HCT116 (cell line): ENCODE data around the gene CCDC102B.

Experiments
- CTCF ChIP-seq, 3 experiments: fragments of 200-600 bp in 1 of 3; sonication (generic) in 1 of 3; IDR thresholded peaks in 2 of 3; conservative IDR thresholded peaks in 1 of 3; 2 replicates each; pipeline ENCODE4 v1.5.1; 2012 to 2017; ENCODE audit warnings: low read depth in 2 of 3, low read length in 2 of 3, antibody characterized with exemption in 1 of 3, borderline replicate concordance in 1 of 3, control low read depth in 1 of 3, mild to moderate bottlenecking in 1 of 3, mixed read lengths in 1 of 3, mixed run types in 1 of 3, moderate library complexity in 1 of 3; ENCODE audit not compliant: insufficient read depth in 1 of 3
- EGR1 ChIP-seq: IDR thresholded peaks from 2 replicates; pipeline ENCODE4 v1.6.1; 2012; ENCODE audit warnings: low read depth
- EZH2 ChIP-seq: fragments of 200-600 bp; sonication (generic); IDR thresholded peaks from 2 replicates; pipeline ENCODE4 v1.6.1; 2017; ENCODE audit warnings: antibody characterized with exemption, mixed run types
- POLR2A ChIP-seq: IDR thresholded peaks from 2 replicates; pipeline ENCODE4 v1.7.0; 2011; ENCODE audit warnings: borderline replicate concordance; ENCODE audit not compliant: insufficient read depth, insufficient read length; ENCODE audit errors: extremely low read depth
- POLR2AphosphoS5 ChIP-seq: IDR thresholded peaks from 2 replicates; pipeline ENCODE4 v1.6.1; 2011; ENCODE audit warnings: mild to moderate bottlenecking, low read depth, low read length, moderate library complexity
- REST ChIP-seq: IDR thresholded peaks from 2 replicates; pipeline ENCODE4 v1.6.1; 2012; ENCODE audit warnings: low read depth
- SIN3A ChIP-seq: IDR thresholded peaks from 2 replicates; pipeline ENCODE4 v1.6.1; 2012; ENCODE audit warnings: low read depth
- ZNF274 ChIP-seq: fragments of 200-500 bp; sonication (Bioruptor generic); IDR thresholded peaks from 2 replicates; pipeline ENCODE4 v1.6.1; 2014; ENCODE audit warnings: mild to moderate bottlenecking, low read depth, low read length, inconsistent platforms

GRCh38 chr18:69102959-69103358 is 305.1 kb downstream of the CCDC102B start:
- TF ChIP-seq CTCF (IDR thresholded peaks at IDR 0.05 in 2 of 3, conservative IDR thresholded peaks at IDR 0.05 in 1 of 3; ENCODE audit: borderline replicate concordance in 1 of 3, insufficient read depth in 1 of 3, low read depth in 2 of 3, low read length in 2 of 3) (no peak), POLR2A (no peak), ZNF274 (no peak), SIN3A (no peak), EZH2 (no peak), REST (no peak), EGR1 (no peak), POLR2AphosphoS5 (no peak)
